ENCODE data around the gene TTLL11.
A peak's percentile ranks its signal among the peaks of the same experiment; 100 is the strongest.

Gene TTLL11

GRCh38 chr9:121823451-121824169 is 269.5 kb downstream of the TTLL11 start:
- no peak for DNase-seq

- DNase-seq = no peak
Measured at GRCh38 chr9:121822093-121823085, 270.7 kb downstream of the TTLL11 start.

- DNase-seq = no peak
Measured at GRCh38 chr9:121821326-121821725, 271.8 kb downstream of the TTLL11 start.

- no peak for DNase-seq
Measured at GRCh38 chr9:121820286-121821005, 272.7 kb downstream of the TTLL11 start.

DNA sequence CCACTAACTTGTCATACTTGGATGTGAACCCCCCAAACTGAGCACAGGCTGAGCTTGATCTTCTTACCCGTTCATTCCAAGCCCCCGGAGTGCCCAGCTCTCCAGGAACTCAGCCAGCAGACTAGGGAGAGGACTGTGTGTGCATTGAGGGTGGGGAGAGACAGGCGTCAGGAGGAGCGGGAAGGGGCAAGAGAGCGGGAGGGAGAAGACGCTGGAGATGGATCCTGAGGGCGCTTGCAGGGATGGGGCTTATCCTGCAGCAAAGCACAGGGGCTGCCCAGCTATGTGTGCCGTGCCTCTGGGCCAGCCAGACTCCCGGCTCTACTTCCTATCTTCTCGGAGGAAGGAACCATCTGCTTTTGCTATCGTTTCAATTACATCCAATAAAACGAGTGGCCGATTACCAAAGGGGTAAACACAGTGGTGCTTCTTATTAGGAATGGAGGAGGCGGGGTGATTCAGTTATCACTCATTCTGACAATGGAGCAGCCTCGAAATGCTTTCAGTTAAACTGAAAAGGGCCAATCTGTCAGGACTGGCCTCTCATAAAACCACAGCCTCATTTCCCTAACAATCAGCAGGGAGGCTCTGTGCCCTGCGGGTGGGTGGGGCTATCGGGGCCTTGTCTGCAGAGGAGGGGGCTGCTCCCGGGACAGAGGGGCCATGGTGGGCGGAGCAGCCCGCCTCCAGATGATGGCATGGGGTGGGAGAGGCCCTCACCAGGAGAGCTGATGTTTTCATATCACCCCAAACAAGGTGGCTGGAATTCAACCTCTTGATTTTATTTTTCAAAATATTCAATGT is 273.5 kb downstream of the TTLL11 start:
- peak; percentile 38 for DNase-seq

- no peak for DNase-seq
Measured at GRCh38 chr9:121818841-121819427, 274.2 kb downstream of the TTLL11 start.

DNA sequence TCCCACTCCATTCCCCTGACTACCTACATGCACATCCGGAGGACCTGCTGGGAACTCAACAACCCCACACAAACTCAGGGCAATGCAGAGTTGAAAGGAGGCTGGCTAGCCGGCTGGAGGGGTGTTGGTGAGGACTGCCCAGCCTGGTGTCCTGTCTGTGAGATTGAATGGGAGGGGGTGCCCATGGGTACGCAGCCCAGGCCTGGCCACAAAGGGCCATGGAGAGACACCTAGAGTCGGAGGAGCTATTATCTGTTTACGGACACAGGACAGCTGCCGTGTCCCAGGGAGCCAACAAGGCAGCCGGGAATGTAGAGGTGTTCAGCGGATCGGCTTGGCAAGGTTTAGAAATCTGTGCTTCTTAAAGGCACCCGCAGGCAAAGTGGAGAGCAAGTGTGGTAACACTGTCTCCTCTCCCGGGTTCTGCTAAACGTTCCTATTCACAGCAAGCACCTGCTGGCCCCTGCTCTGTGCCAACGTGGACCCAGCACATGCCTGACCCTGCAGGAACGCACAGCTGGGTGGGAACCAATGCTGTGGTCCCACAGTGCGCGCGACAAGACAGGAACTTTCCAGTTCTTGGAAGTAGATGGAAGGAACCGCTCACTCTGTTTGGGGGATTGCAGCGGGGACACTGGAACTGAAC is 275.0 kb downstream of the TTLL11 start:
- no peak for DNase-seq

GRCh38 chr9:121817476-121817875 is 275.6 kb downstream of the TTLL11 start:
- DNase-seq = no peak

GRCh38 chr9:121816845-121817450 is 276.2 kb downstream of the TTLL11 start:
- no peak for DNase-seq

DNA sequence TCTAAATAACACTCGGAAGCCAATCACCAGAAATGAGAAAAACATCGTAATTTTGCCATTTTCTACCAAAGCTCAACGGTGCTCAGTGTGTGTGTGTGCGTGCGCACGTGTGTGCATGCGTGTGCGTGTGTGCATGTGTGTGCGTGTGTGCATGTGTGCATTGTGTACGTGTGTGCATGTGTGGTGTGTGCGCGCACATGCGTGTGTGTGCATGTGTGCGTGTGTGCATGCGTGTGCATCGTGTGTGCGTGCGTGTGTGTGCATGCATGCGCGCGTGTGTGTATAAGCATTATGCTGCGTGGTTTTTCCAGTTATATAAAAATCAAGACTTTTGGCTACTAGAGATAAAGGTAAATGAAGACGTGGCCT is 276.7 kb downstream of the TTLL11 start:
- no peak for DNase-seq

DNA sequence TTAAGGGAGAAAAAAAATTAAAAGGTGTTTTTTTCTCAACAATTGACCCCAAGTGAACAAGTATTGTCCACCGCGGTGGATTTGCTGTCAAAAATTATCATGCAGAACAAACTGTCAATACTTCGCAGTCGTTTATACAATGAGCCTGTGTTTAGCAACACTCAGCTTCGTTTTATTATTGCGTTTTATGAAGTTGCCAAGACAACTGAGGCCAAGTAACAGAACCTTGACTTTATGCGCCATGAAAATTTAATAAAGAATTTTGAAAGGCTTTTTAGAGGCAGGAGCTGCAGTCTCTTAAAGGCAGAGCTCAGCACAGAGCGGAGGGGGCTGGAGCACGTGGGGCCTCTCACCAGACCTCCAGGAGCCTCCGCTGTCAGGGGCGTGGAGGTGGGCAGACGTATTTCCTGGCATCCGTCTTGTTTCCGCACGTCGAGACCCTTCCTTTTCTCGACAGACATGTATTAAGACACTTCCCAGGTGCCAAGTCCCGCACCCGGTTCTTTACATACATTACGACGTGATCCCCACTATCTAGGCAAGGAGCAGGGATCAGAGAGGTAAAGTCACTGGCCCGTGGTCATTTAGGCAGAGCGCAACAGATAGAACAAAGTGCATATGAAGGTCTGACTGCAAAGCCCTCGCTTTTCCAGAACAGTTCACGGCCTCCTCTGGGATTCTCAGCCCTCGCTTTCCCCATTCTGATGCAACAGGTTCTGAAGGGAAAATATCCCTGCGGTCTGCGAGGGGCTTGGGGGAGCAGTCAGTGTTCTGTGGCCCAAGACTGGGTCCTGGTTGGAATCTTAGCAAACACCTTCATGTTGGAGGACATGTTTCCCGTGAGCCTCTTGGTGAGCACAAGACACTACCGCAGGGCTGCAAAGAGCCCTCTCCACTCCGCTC is 277.3 kb downstream of the TTLL11 start:
- no peak for DNase-seq

- no peak for DNase-seq
Measured at GRCh38 chr9:121815084-121815483, 278.0 kb downstream of the TTLL11 start.

DNA sequence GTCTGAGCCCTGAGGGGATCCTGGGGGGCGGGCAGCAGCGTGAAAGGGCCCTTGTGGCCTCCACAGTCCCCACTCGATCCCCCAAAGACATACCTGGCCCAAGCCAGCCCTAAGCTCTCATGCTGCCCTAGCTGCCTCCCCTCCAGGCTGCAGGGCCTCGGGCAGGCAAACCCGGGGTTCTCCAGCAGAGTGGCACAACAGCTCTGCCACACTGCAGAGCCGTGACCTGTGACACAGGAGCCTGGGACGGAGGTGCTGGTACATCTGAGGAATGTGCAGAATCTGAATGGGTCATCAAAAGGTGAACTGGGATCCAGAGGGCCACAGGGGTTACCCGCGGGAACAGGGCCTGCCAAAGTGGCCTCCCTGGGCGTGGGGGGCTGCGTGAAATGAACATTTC is 278.5 kb downstream of the TTLL11 start:
- no peak for DNase-seq

- no peak for DNase-seq
Measured at GRCh38 chr9:121813519-121814210, 279.4 kb downstream of the TTLL11 start.

- no peak for DNase-seq
Measured at GRCh38 chr9:121812159-121812735, 280.9 kb downstream of the TTLL11 start.

GRCh38 chr9:121811751-121812150 is 281.4 kb downstream of the TTLL11 start:
- DNase-seq = no peak

DNA sequence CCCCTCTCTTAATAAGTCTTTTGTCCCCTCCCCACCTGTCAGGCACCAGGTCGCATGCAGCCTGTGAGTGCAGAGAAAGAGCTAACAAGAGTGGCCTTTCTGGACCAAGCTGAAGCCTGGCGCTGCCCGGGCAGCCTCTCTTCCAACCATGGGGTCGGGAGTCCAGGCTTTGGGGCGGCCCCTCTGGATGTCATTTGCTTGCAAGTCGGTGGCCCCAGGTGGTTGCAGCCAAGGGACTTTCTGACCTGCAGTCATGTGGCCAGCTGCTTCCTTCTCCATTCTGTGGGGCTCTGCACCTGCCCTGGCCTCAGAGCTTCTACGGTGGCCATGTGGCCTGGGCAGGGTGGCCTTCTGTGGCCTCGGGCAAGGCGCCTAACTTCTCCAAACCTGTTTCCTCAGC is 282.0 kb downstream of the TTLL11 start:
- DNase-seq = no peak

GRCh38 chr9:121810489-121810888 is 282.6 kb downstream of the TTLL11 start:
- DNase-seq = no peak
